ENCODE measurements around the gene IL2RA.

- no peak for TF ChIP-seq CTCF (IDR thresholded peaks at IDR 0.05)
- TF ChIP-seq EP300 (IDR thresholded peaks at IDR 0.05) = no peak
- no peak for TF ChIP-seq POLR2A (IDR thresholded peaks at IDR 0.05)
Observed at GRCh38 chr10:6061056-6061455, 1.1 kb downstream of the IL2RA start.
